GM12878 (cell line): Measurements from ENCODE around the gene KRTAP12-4. TPM values are rescaled to one million over a fixed set of nuclear protein-coding genes. Genes with fewer than 3 reads are reported as not detected.

ENCODE experiments used
- ATAC-seq: fragments of 200-7000 bp; cut with Tn5 transposase; 3 replicates; pipeline ENCODE4 v1.9.1; 2020; ENCODE audit warnings: mild to moderate bottlenecking, moderate library complexity
- BruUV-seq: library from RNA; stranded (reverse); fragments of 400-500 nt; replicated peaks from 2 replicates; lab custom pipeline; 2021; lab: Mats Ljungman, UMichigan
- CTCF ChIA-PET: fragments of 300-600 bp; sonication (Branson Sonifier 250); formaldehyde crosslinking; extraction: SDS; loops from one replicate; lab custom pipeline; 2021; ENCODE audit warnings: inconsistent platforms; lab: Yijun Ruan, JAX
- POLR2A ChIA-PET: fragments of 350-600 bp; formaldehyde crosslinking; extraction: SDS; loops from one replicate; lab custom pipeline; 2021; ENCODE audit warnings: inconsistent platforms; lab: Charles Lee
- RAD21 ChIA-PET: fragments of 300-600 bp; sonication (Branson Sonifier 250); formaldehyde crosslinking; loops from one replicate; lab custom pipeline; 2023; ENCODE audit warnings: antibody characterized with exemption; ENCODE audit not compliant: unreplicated experiment; lab: Charles Lee
- SMC1A ChIA-PET: fragments of 300-600 bp; sonication (Branson Sonifier 250); formaldehyde crosslinking; loops from one replicate; lab custom pipeline; 2023; ENCODE audit not compliant: unreplicated experiment, uncharacterized antibody; lab: Charles Lee
- DNase-seq: peaks from one replicate; pipeline ENCODE4 v3.0.0-alpha.2; 2011; ENCODE audit warnings: low read depth, low spot score
- FAIRE-seq: peaks from 3 replicates; lab custom pipeline; 2011; peaks lifted over from hg19 to GRCh38; lab: Jason Lieb, UNC
- H2AFZ ChIP-seq: 2 replicates; pipeline ENCODE4 v1.6.0; 2011; ENCODE audit warnings: low read depth, low read length, control low read depth; ENCODE audit not compliant: control insufficient read depth
- H3K27ac ChIP-seq: 2 replicates; pipeline ENCODE4 v1.5.1; 2011; ENCODE audit warnings: control low read depth; ENCODE audit not compliant: control insufficient read depth, insufficient read depth
- H3K27me3 ChIP-seq, 2 experiments: replicated peaks in 1 of 2; 2 replicates each; pipeline versions ENCODE4 v1.6.0 to v1.6.1; 2011; ENCODE audit warnings: low read length in 1 of 2; ENCODE audit not compliant: control insufficient read depth in 2 of 2, insufficient read depth in 2 of 2
- H3K36me3 ChIP-seq, 2 experiments: 2 replicates each; pipeline ENCODE4 v1.5.1; 2011; ENCODE audit warnings: low read length in 1 of 2; ENCODE audit not compliant: control insufficient read depth in 2 of 2, insufficient read depth in 2 of 2
- H3K4me1 ChIP-seq: 2 replicates; pipeline ENCODE4 v1.6.1; 2011; ENCODE audit warnings: mild to moderate bottlenecking, low read length, moderate library complexity, mixed read lengths; ENCODE audit not compliant: control insufficient read depth, insufficient read depth
- H3K4me2 ChIP-seq: 2 replicates; pipeline ENCODE4 v1.6.0; 2011; ENCODE audit warnings: control low read depth; ENCODE audit not compliant: control insufficient read depth, insufficient read depth
- H3K4me3 ChIP-seq: fragments of 200-600 bp; sonication (generic); 2 replicates; pipeline ENCODE4 v1.5.1; 2016
- H3K79me2 ChIP-seq: 2 replicates; pipeline ENCODE4 v1.6.0; 2011; ENCODE audit warnings: low read length; ENCODE audit not compliant: control insufficient read depth, insufficient read depth
- H3K9ac ChIP-seq: 2 replicates; pipeline ENCODE4 v1.8.0; 2011; ENCODE audit warnings: low read length, control low read depth, mixed read lengths; ENCODE audit not compliant: control insufficient read depth, insufficient read depth
- H3K9me3 ChIP-seq: replicated peaks from 3 replicates; pipeline ENCODE4 v1.5.1; 2011; ENCODE audit warnings: mild to moderate bottlenecking, low read length; ENCODE audit not compliant: control insufficient read depth, insufficient read depth
- H4K20me1 ChIP-seq: 2 replicates; pipeline ENCODE4 v1.6.0; 2011; ENCODE audit not compliant: control insufficient read depth, insufficient read depth
- BMI1 ChIP-seq: fragments of 450-650 bp; IDR thresholded peaks from 2 replicates; pipeline ENCODE4 v1.6.1; 2016; ENCODE audit warnings: mild to moderate bottlenecking, moderate library complexity, borderline replicate concordance
- EGR1 ChIP-seq, 2 experiments: IDR thresholded peaks; 1 replicate in 1 of 2; 2 replicates in 1 of 2; pipeline ENCODE4 v1.6.1; 2011 to 2012; ENCODE audit warnings: low read depth in 2 of 2, low read length in 2 of 2, borderline replicate concordance in 1 of 2, mild to moderate bottlenecking in 1 of 2, moderate library complexity in 1 of 2
- IKZF1 ChIP-seq: fragments of 450-650 bp; conservative IDR thresholded peaks from 2 replicates; pipeline ENCODE4 v1.6.1; 2017; ENCODE audit warnings: antibody characterized with exemption, mild to moderate bottlenecking
- NR2C2 ChIP-seq: IDR thresholded peaks from 2 replicates; pipeline ENCODE4 v1.6.1; 2011; ENCODE audit warnings: borderline replicate concordance, low read depth; ENCODE audit not compliant: control insufficient read depth, insufficient read length
- ZBED1 ChIP-seq: IDR thresholded peaks from 2 replicates; pipeline ENCODE4 v1.6.1; 2016; ENCODE audit warnings: borderline replicate concordance
- ZNF217 ChIP-seq: fragments of 450-650 bp; IDR thresholded peaks from 2 replicates; pipeline ENCODE4 v1.6.1; 2017; ENCODE audit warnings: antibody characterized with exemption, mild to moderate bottlenecking
- ZSCAN29 ChIP-seq: fragments of 450-650 bp; IDR thresholded peaks from 2 replicates; pipeline ENCODE4 v1.6.1; 2017; ENCODE audit warnings: mild to moderate bottlenecking, moderate library complexity
- in situ Hi-C: fragments of 300-500 bp; cut with MboI; formaldehyde crosslinking; loops from 9 replicates; pipeline ENCODE4 v1.14.3; 2018; ENCODE audit warnings: mixed read lengths
- intact Hi-C: fragments of 100-400 bp; cut with micrococcal nuclease; formaldehyde crosslinking; loops from one replicate; pipeline ENCODE4 v1.14.2; 2022; ENCODE audit not compliant: unreplicated experiment
- polyA plus RNA-seq, 11 experiments: library from polyadenylated mRNA; depleted of rRNA in 4 of 11; unstranded in 6 of 11; stranded (reverse) in 5 of 11; fragments of >200 nt; fragmentation: Nextera tagmentation in 4 of 11; fragmentation: Illumina TruSeq in 1 of 11; extraction: Ambion mirVana in 4 of 11; extraction: Trizol in 1 of 11; gene quantifications; 1 replicate in 1 of 11; 2 replicates in 10 of 11; pipeline versions ENCODE4 v1.2.1 to v1.2.3, GENCODE V29; 2011 to 2016; ENCODE audit warnings: inconsistent platforms in 2 of 11, missing spikeins in 2 of 11, low read depth in 1 of 11
- total RNA-seq, 4 experiments: library from RNA; depleted of rRNA in 3 of 4; stranded (reverse); fragments of >200 nt in 3 of 4; fragmentation: Illumina TruSeq in 1 of 4; extraction: Trizol in 1 of 4; gene quantifications; 2 replicates each; pipeline versions ENCODE4 v1.2.1 to v1.2.3, GENCODE V29; 2013 to 2021
- TF ChIP-seq, protein P1 (sequence below): fragments of 450-650 bp; IDR thresholded peaks from 2 replicates; pipeline ENCODE4 v1.6.1; 2014; ENCODE audit warnings: mild to moderate bottlenecking
- TF ChIP-seq, protein P2 (sequence below): fragments of 150-350 bp; IDR thresholded peaks from 2 replicates; pipeline ENCODE4 v1.6.1; 2016; ENCODE audit warnings: low read depth, low read length

Gene KRTAP12-4
- total and polyA plus RNA-seq, 10 of the 15 experiments (the other 5 are each of a cell fraction or from before 2014, with no cell fraction given), result not detected

- TF ChIP-seq, protein P1, sequence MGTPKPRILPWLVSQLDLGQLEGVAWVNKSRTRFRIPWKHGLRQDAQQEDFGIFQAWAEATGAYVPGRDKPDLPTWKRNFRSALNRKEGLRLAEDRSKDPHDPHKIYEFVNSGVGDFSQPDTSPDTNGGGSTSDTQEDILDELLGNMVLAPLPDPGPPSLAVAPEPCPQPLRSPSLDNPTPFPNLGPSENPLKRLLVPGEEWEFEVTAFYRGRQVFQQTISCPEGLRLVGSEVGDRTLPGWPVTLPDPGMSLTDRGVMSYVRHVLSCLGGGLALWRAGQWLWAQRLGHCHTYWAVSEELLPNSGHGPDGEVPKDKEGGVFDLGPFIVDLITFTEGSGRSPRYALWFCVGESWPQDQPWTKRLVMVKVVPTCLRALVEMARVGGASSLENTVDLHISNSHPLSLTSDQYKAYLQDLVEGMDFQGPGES, result no peak
- TF ChIP-seq ZSCAN29, result no peak
- TF ChIP-seq, protein P2, sequence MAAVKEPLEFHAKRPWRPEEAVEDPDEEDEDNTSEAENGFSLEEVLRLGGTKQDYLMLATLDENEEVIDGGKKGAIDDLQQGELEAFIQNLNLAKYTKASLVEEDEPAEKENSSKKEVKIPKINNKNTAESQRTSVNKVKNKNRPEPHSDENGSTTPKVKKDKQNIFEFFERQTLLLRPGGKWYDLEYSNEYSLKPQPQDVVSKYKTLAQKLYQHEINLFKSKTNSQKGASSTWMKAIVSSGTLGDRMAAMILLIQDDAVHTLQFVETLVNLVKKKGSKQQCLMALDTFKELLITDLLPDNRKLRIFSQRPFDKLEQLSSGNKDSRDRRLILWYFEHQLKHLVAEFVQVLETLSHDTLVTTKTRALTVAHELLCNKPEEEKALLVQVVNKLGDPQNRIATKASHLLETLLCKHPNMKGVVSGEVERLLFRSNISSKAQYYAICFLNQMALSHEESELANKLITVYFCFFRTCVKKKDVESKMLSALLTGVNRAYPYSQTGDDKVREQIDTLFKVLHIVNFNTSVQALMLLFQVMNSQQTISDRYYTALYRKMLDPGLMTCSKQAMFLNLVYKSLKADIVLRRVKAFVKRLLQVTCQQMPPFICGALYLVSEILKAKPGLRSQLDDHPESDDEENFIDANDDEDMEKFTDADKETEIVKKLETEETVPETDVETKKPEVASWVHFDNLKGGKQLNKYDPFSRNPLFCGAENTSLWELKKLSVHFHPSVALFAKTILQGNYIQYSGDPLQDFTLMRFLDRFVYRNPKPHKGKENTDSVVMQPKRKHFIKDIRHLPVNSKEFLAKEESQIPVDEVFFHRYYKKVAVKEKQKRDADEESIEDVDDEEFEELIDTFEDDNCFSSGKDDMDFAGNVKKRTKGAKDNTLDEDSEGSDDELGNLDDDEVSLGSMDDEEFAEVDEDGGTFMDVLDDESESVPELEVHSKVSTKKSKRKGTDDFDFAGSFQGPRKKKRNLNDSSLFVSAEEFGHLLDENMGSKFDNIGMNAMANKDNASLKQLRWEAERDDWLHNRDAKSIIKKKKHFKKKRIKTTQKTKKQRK, result no peak
- no peak for TF ChIP-seq IKZF1
- TF ChIP-seq NR2C2, result no peak
- TF ChIP-seq ZNF217, result no peak
- no peak for TF ChIP-seq BMI1
- TF ChIP-seq ZBED1, result no peak
- TF ChIP-seq EGR1 (IDR thresholded peaks at IDR 0.05; ENCODE audit: borderline replicate concordance in 1 of 2, low read depth in 2 of 2, low read length in 2 of 2), result no peak
- Histone ChIP-seq H3K9me3 (peaks cover 1% of the 10 kb centered on the region; the same call in 1 of the 3 replicates), H3K4me3 (no peak overlapping the region), H3K79me2 (no peaks in the 10 kb centered on the region), H2AFZ (no peak overlapping the region), H3K4me1 (no peaks in the 10 kb centered on the region), H3K36me3 (no peaks in the 10 kb centered on the region), H3K27me3 (no peaks in the 10 kb centered on the region), H3K27ac (no peak overlapping the region), H3K9ac (no peak overlapping the region), H4K20me1 (no peaks in the 10 kb centered on the region), H3K4me2 (no peak overlapping the region)
- DNase-seq, result no peak
- ChIA-PET SMC1A (interaction anchor here (1.1 kb wide), 1 partner anchor 8 kb away, joined by 3 read pairs; no protein-coding TSS in a partner anchor), RAD21 (no interaction called here), CTCF (no interaction called here), POLR2A (no interaction called here)
- FAIRE-seq, result no peak
- in situ Hi-C loops, result no loop called here
- ATAC-seq, result no peak
- intact Hi-C loops, result no loop called here
- no TSS peak for BruUV-seq
Measured at GRCh38 chr21:44623575-44623974, 30.9 kb downstream of the KRTAP12-4 start.
